ENCODE results near the gene APPL2. TPM values are rescaled to one million over a fixed set of nuclear protein-coding genes. Genes with fewer than 3 reads are reported as not detected.

Gene APPL2
- polyA plus RNA-seq, 4 donors, result 67.2 to 111 (median 89.9) TPM

- DNase-seq (ENCODE audit: low read depth in 4 of 4, low spot score in 2 of 4), result no peak
Measured at GRCh38 chr12:105142259-105142658, 93.7 kb downstream of the APPL2 start.

- no peak for DNase-seq (ENCODE audit: low read depth in 4 of 4, low spot score in 2 of 4)
Measured at GRCh38 chr12:105141320-105141922, 94.6 kb downstream of the APPL2 start.

- no peak for DNase-seq (ENCODE audit: low read depth in 4 of 4, low spot score in 2 of 4)
Measured at GRCh38 chr12:105138248-105138647, 97.7 kb downstream of the APPL2 start.

Other genes starting within 250 kb of the APPL2 start
- gene NOPCHAP1, start 249.9 kb downstream of the APPL2 start, polyA plus RNA-seq (ENCODE audit: insufficient read length in 4 of 4), result 10 to 100 TPM; 10.4 to 14.2 (median 12.5) TPM
- 1 to 10 TPM in 2 of 4 donors, under 1 TPM in 2; 0.72 to 1.5 (median 1.2) TPM for gene ALDH1L2, start 151.7 kb downstream of the APPL2 start, polyA plus RNA-seq (ENCODE audit: insufficient read length in 4 of 4)
- 10 to 100 TPM; 50.7 to 81.4 (median 57.7) TPM for gene WASHC4, start 128.4 kb downstream of the APPL2 start, polyA plus RNA-seq (ENCODE audit: insufficient read length in 4 of 4)
- 10 to 100 TPM; 75.2 to 81.6 (median 76.9) TPM for gene C12orf75, start 94.5 kb upstream of the APPL2 start, polyA plus RNA-seq (ENCODE audit: insufficient read length in 4 of 4)

Data from left renal cortex interstitium (tissue), 4 donors.